HepG2 (cell line): Measurements from ENCODE around the gene USP2. TPM values are rescaled to one million over a fixed set of nuclear protein-coding genes. Genes with fewer than 3 reads are reported as not detected.

ENCODE experiments used
- ATAC-seq: fragments of 200-7000 bp; cut with Tn5 transposase; 3 replicates; pipeline ENCODE4 v1.9.1; 2020; ENCODE audit warnings: mild to moderate bottlenecking, moderate library complexity
- BruUV-seq: library from RNA; stranded (reverse); fragments of 400-500 nt; replicated peaks from 2 replicates; lab custom pipeline; 2021; lab: Mats Ljungman, UMichigan
- CTCF ChIA-PET: fragments of 300-600 bp; formaldehyde crosslinking; extraction: SDS; loops from one replicate; lab custom pipeline; 2021; ENCODE audit warnings: low total read pairs, inconsistent platforms, low intra/inter-chr PET ratio; lab: Yijun Ruan, JAX
- POLR2A ChIA-PET: fragments of 350-600 bp; sonication (Branson Sonifier 250); formaldehyde crosslinking; loops from one replicate; lab custom pipeline; 2020; ENCODE audit warnings: antibody characterized with exemption, inconsistent platforms; lab: Yijun Ruan, JAX
- DNase-seq: peaks from one replicate; pipeline ENCODE4 v3.0.0-alpha.2; 2015; ENCODE audit warnings: low spot score
- FAIRE-seq: peaks from 3 replicates; lab custom pipeline; 2011; peaks lifted over from hg19 to GRCh38; lab: Jason Lieb, UNC
- H2AFZ ChIP-seq: one replicate; pipeline ENCODE4 v1.6.1; 2011; ENCODE audit warnings: low read length, inconsistent platforms
- H3K27ac ChIP-seq: fragments of 300-600 bp; 3 replicates; pipeline ENCODE4 v1.8.0; 2011; ENCODE audit warnings: mixed run types, mild to moderate bottlenecking, mixed read lengths, low read length, inconsistent platforms; ENCODE audit not compliant: insufficient read depth; ENCODE audit errors: extremely low read length
- H3K27me3 ChIP-seq, 2 experiments: fragments of 200-600 bp in 1 of 2; 2 replicates in 1 of 2; 3 replicates in 1 of 2; pipeline versions ENCODE4 v1.6.0 to v1.8.0; 2011; ENCODE audit warnings: low read length in 2 of 2, mild to moderate bottlenecking in 2 of 2, moderate library complexity in 2 of 2, inconsistent platforms in 1 of 2; ENCODE audit not compliant: insufficient read depth in 2 of 2, control insufficient read depth in 1 of 2
- H3K36me3 ChIP-seq, 2 experiments: fragments of 200-600 bp in 1 of 2; replicated peaks in 1 of 2; 2 replicates in 1 of 2; 3 replicates in 1 of 2; pipeline versions ENCODE4 v1.5.1 to v1.8.0; 2011; ENCODE audit warnings: low read length in 2 of 2, inconsistent platforms in 1 of 2; ENCODE audit not compliant: insufficient read depth in 2 of 2, control insufficient read depth in 1 of 2
- H3K4me1 ChIP-seq: 2 replicates; pipeline ENCODE4 v1.5.1; 2012; ENCODE audit warnings: low read length, inconsistent platforms; ENCODE audit not compliant: insufficient read depth
- H3K4me2 ChIP-seq: 2 replicates; pipeline ENCODE4 v1.6.0; 2011; ENCODE audit warnings: low read depth, low read length, inconsistent platforms
- H3K4me3 ChIP-seq, 3 experiments: fragments of 200-600 bp in 1 of 3; sonication (generic), shearing (Covaris generic) in 1 of 3; replicated peaks in 1 of 3; 2 replicates each; pipeline ENCODE4 v1.5.1; 2011 to 2016; ENCODE audit warnings: low read length in 3 of 3, inconsistent platforms in 2 of 3, low read depth in 2 of 3, mild to moderate bottlenecking in 2 of 3, control low read depth in 1 of 3, mixed read lengths in 1 of 3; ENCODE audit not compliant: insufficient read depth in 1 of 3
- H3K79me2 ChIP-seq: one replicate; pipeline ENCODE4 v1.6.1; 2011; ENCODE audit warnings: low read length, inconsistent platforms; ENCODE audit not compliant: insufficient read depth
- H3K9ac ChIP-seq: 2 replicates; pipeline ENCODE4 v1.6.0; 2011; ENCODE audit warnings: mild to moderate bottlenecking, low read depth, low read length, inconsistent platforms; ENCODE audit not compliant: insufficient read depth
- H3K9me3 ChIP-seq: 2 replicates; pipeline ENCODE4 v1.5.1; 2012; ENCODE audit warnings: mild to moderate bottlenecking, low read length
- H4K20me1 ChIP-seq: 2 replicates; pipeline ENCODE4 v1.6.0; 2011; ENCODE audit warnings: inconsistent platforms, mild to moderate bottlenecking, low read length, moderate library complexity; ENCODE audit not compliant: insufficient read depth
- CEBPB ChIP-seq: IDR thresholded peaks from 2 replicates; pipeline ENCODE4 v1.6.1; 2011; ENCODE audit warnings: low read depth, low read length, improper control_type of control experiment, borderline replicate concordance
- HES4 ChIP-seq: sonication (generic); formaldehyde crosslinking; IDR thresholded peaks from 2 replicates; pipeline ENCODE4 v1.9.0; 2021; ENCODE audit warnings: mild to moderate bottlenecking, missing genetic modification reagents, borderline replicate concordance
- MEIS2 ChIP-seq: sonication (generic); formaldehyde crosslinking; IDR thresholded peaks from 2 replicates; pipeline ENCODE4 v1.9.0; 2021; ENCODE audit warnings: mild to moderate bottlenecking, missing genetic modification reagents
- XBP1 ChIP-seq: sonication (generic); formaldehyde crosslinking; IDR thresholded peaks from 2 replicates; pipeline ENCODE4 v1.5.0; 2020; ENCODE audit warnings: missing genetic modification reagents
- ZNF142 ChIP-seq: sonication (generic); formaldehyde crosslinking; IDR thresholded peaks from 2 replicates; pipeline ENCODE4 v1.4.0; 2020; ENCODE audit warnings: missing genetic modification reagents
- ZNF180 ChIP-seq: sonication (generic); formaldehyde crosslinking; IDR thresholded peaks from 2 replicates; pipeline ENCODE4 v1.4.0; 2020; ENCODE audit warnings: low read depth, missing genetic modification reagents, borderline replicate concordance
- ZNF83 ChIP-seq: sonication (generic); formaldehyde crosslinking; IDR thresholded peaks from 2 replicates; pipeline ENCODE4 v1.4.0; 2020; ENCODE audit warnings: missing genetic modification reagents, mild to moderate bottlenecking, borderline replicate concordance
- WGBS: methylation state at CpG from one replicate; pipeline ENCODE4 v1.1.6; 2017; ENCODE audit warnings: low lambda C conversion rate; 5-methylcytosine and 5-hydroxymethylcytosine counted together
- in situ Hi-C: cut with HindIII; loops from 2 replicates; pipeline ENCODE4 v1.10.0; 2017; ENCODE audit warnings: low pct_unique_long_range_greater_than_20kb; ENCODE audit not compliant: extremely low pct_ligation_motif_present
- intact Hi-C: fragments of 100-400 bp; cut with micrococcal nuclease; formaldehyde crosslinking; loops from one replicate; pipeline ENCODE4 v1.10.0; 2022; ENCODE audit not compliant: unreplicated experiment
- polyA plus RNA-seq, 8 experiments: library from polyadenylated mRNA; depleted of rRNA in 3 of 8; stranded (reverse) in 7 of 8; unstranded in 1 of 8; fragments of >200 nt; fragmentation: Illumina TruSeq in 4 of 8; extraction: Trizol in 4 of 8; gene quantifications; 2 replicates each; pipeline versions ENCODE4 v1.2.1 to v1.2.3, GENCODE V29; 2011 to 2016; ENCODE audit warnings: low read depth in 4 of 8, missing spikeins in 1 of 8, mixed read lengths in 1 of 8; ENCODE audit not compliant: insufficient read depth in 1 of 8
- total RNA-seq, 5 experiments: library from RNA; depleted of rRNA; stranded (reverse); fragments of >200 nt; fragmentation: Illumina TruSeq; extraction: Trizol; gene quantifications; 2 replicates each; pipeline ENCODE4 v1.2.3, GENCODE V29; 2016; ENCODE audit warnings: low read depth in 1 of 5

The USP2 gene
- total and polyA plus RNA-seq, 2 of the 13 experiments (the other 11 are each of a cell fraction or from before 2014, with no cell fraction given): 2.5 to 6.0 TPM

- no peak for TF ChIP-seq HES4 (CRISPR knock-in tag)
- TF ChIP-seq ZNF180 (CRISPR knock-in tag): no peak
These were observed 32.8 kb upstream of the USP2 start (continued) for GRCh38 chr11:119414321-119414720.

GRCh38 chr11:119412072-119412471 lies 30.6 kb upstream of the USP2 start:
- DNase-seq: no peak
- no peak overlapping the region for H3K4me3 ChIP-seq
- H3K36me3 ChIP-seq: no peaks in the 10 kb centered on the region
- TF ChIP-seq XBP1 (no peak), MEIS2 (CRISPR knock-in tag) (no peak), ZNF83 (CRISPR knock-in tag) (no peak)
- no peaks in the 10 kb centered on the region for H3K9me3 ChIP-seq
- no peaks in the 10 kb centered on the region for H3K4me1 ChIP-seq
- no peaks in the 10 kb centered on the region for H3K79me2 ChIP-seq
- H3K9ac ChIP-seq: no peak overlapping the region
- no TSS peak for BruUV-seq
- H3K4me2 ChIP-seq: no peak overlapping the region
- ATAC-seq: no peak
- H4K20me1 ChIP-seq: no peaks in the 10 kb centered on the region
- ChIA-PET CTCF (no interaction called here), POLR2A (no interaction called here)
- WGBS: 99% methylated on average over 2 of the region's 2 CpGs
- no peak for FAIRE-seq
- H3K27me3 ChIP-seq: no peaks in the 10 kb centered on the region
- no peak overlapping the region for H3K27ac ChIP-seq
- intact Hi-C loops (no loop called here), in situ Hi-C loops (no loop called here)
- H2AFZ ChIP-seq: no peak overlapping the region

- in situ Hi-C loops (no loop called here), intact Hi-C loops (no loop called here)
- CTCF ChIA-PET: no interaction called here
- FAIRE-seq: no peak
- H3K79me2 ChIP-seq: no peaks in the 10 kb centered on the region
- H3K4me3 ChIP-seq: no peak overlapping the region
- H3K27me3 ChIP-seq: no peaks in the 10 kb centered on the region
- TF ChIP-seq ZNF142 (CRISPR knock-in tag): no peak
- TF ChIP-seq CEBPB: peak; percentile 9; the same call in 1 of the 2 replicates
- TF ChIP-seq, all 625 proteins: peak for 1
- no peaks in the 10 kb centered on the region for H3K4me1 ChIP-seq
- H3K27ac ChIP-seq: no peak overlapping the region
- H3K9me3 ChIP-seq: no peaks in the 10 kb centered on the region
- 92% methylated on average over 1 of the region's 1 CpG for WGBS
- no peaks in the 10 kb centered on the region for H3K36me3 ChIP-seq
- POLR2A ChIA-PET: no interaction called here
- no peak overlapping the region for H3K4me2 ChIP-seq
- ATAC-seq (no peak), DNase-seq (no peak)
- no peak overlapping the region for H2AFZ ChIP-seq
- no peaks in the 10 kb centered on the region for H4K20me1 ChIP-seq
- H3K9ac ChIP-seq: no peak overlapping the region
- no TSS peak for BruUV-seq
These were observed 29.0 kb upstream of the USP2 start for GRCh38 chr11:119410501-119410900.
